Dermis blood vessel endothelial cell (primary cell): Measurements from ENCODE around the gene GRB10. TPM values are rescaled to one million over a fixed set of nuclear protein-coding genes. Genes with fewer than 3 reads are reported as not detected.

Experiments used
- DNase-seq: peaks from one replicate; pipeline ENCODE4 v3.0.0; 2010
- total RNA-seq: library from RNA; depleted of rRNA; stranded (reverse); fragments of >200 nt; gene quantifications from 2 replicates; pipeline ENCODE4 v1.2.3, GENCODE V29; 2014

The GRB10 gene
- total RNA-seq, 1 donor from 2014 or later = 223 TPM

- no peak for DNase-seq
Observed at GRCh38 chr7:50688226-50688590, 94.5 kb downstream of the GRB10 start.

- DNase-seq = no peak
Observed at GRCh38 chr7:50687575-50688225, 95.0 kb downstream of the GRB10 start.

- no peak for DNase-seq
Observed at GRCh38 chr7:50687096-50687495, 95.6 kb downstream of the GRB10 start.

GRCh38 chr7:50685135-50686065 is 97.3 kb downstream of the GRB10 start:
- DNase-seq = no peak

GRCh38 chr7:50684713-50685075 is 98.0 kb downstream of the GRB10 start:
- no peak for DNase-seq

GRCh38 chr7:50684011-50684712 is 98.5 kb downstream of the GRB10 start:
- peak; percentile 93 for DNase-seq

- no peak for DNase-seq
Observed at GRCh38 chr7:50682573-50682972, 100.1 kb downstream of the GRB10 start.

GRCh38 chr7:50682079-50682478 is 100.6 kb downstream of the GRB10 start:
- DNase-seq = peak; percentile 66

GRCh38 chr7:50681432-50682045 is 101.2 kb downstream of the GRB10 start:
- peak; percentile 28 for DNase-seq

- DNase-seq = peak; percentile 58
Observed at GRCh38 chr7:50679218-50680007, 103.3 kb downstream of the GRB10 start.

- DNase-seq = no peak
Observed at GRCh38 chr7:50678586-50678985, 104.1 kb downstream of the GRB10 start.

GRCh38 chr7:50677638-50677996 is 105.1 kb downstream of the GRB10 start:
- no peak for DNase-seq

GRCh38 chr7:50676740-50677637 is 105.7 kb downstream of the GRB10 start:
- DNase-seq = no peak

- no peak for DNase-seq
Observed at GRCh38 chr7:50676079-50676478, 106.6 kb downstream of the GRB10 start.

- DNase-seq = no peak
Observed at GRCh38 chr7:50674896-50675835, 107.5 kb downstream of the GRB10 start.

- no peak for DNase-seq
Observed at GRCh38 chr7:50674299-50674698, 108.4 kb downstream of the GRB10 start.

GRCh38 chr7:50673096-50673495 is 109.6 kb downstream of the GRB10 start:
- no peak for DNase-seq

- DNase-seq = no peak
Observed at GRCh38 chr7:50672045-50672444, 110.7 kb downstream of the GRB10 start.

- no peak for DNase-seq
Observed at GRCh38 chr7:50671386-50671785, 111.3 kb downstream of the GRB10 start.

GRCh38 chr7:50669890-50670289 is 112.8 kb downstream of the GRB10 start:
- no peak for DNase-seq
